ENCODE data around the gene IL4I1. TPM values are rescaled to one million over a fixed set of nuclear protein-coding genes. Genes with fewer than 3 reads are reported as not detected.

Gene IL4I1
- total and polyA plus RNA-seq, 2 of the 8 experiments (the other 6 are each of a cell fraction or from before 2014, with no cell fraction given): 0.41 to 0.76 TPM

DNA sequence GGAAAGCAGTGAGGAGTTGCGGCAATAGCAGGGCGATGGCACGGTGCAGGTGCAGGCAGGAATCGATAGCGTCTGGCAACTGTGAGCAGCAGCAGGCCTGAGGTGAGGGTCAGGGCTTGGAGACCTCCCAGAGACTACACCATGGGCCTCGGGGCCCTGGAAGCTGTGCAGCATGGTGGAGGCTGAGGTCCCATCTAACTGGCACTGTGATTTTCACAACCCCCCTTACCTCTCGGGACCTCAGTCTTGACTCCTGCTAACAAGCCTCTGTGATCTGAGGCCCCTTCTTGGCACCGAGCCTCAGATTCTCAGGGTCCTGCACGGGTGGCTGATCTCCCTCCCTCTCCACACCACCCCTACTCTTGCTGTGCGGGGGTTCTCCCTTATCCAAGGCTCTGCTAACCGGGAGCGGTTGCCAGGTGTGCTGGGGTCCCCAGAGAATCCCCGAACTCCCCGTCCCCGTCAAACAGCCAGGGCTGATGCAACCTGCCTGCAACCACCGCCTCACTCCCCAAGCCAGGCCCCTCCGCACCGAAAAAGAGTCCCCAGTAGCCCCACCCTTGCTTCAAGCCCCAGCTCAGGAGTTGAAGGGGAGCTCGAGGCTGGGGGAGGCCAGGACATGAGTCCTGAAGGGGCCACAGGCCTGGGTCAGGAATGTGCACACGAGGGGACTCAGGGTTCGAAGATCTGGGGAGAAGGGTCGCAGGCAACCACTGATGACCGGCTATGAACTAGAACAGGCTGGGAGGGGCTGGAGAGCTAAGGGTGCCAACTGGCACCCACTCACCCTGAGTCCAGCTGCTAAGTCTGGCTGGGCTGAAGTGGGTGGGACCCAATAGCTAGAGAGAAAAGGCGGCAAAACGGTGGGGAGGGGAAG, 27.6 kb upstream of the IL4I1 start (continued):
- TF ChIP-seq, protein P1, sequence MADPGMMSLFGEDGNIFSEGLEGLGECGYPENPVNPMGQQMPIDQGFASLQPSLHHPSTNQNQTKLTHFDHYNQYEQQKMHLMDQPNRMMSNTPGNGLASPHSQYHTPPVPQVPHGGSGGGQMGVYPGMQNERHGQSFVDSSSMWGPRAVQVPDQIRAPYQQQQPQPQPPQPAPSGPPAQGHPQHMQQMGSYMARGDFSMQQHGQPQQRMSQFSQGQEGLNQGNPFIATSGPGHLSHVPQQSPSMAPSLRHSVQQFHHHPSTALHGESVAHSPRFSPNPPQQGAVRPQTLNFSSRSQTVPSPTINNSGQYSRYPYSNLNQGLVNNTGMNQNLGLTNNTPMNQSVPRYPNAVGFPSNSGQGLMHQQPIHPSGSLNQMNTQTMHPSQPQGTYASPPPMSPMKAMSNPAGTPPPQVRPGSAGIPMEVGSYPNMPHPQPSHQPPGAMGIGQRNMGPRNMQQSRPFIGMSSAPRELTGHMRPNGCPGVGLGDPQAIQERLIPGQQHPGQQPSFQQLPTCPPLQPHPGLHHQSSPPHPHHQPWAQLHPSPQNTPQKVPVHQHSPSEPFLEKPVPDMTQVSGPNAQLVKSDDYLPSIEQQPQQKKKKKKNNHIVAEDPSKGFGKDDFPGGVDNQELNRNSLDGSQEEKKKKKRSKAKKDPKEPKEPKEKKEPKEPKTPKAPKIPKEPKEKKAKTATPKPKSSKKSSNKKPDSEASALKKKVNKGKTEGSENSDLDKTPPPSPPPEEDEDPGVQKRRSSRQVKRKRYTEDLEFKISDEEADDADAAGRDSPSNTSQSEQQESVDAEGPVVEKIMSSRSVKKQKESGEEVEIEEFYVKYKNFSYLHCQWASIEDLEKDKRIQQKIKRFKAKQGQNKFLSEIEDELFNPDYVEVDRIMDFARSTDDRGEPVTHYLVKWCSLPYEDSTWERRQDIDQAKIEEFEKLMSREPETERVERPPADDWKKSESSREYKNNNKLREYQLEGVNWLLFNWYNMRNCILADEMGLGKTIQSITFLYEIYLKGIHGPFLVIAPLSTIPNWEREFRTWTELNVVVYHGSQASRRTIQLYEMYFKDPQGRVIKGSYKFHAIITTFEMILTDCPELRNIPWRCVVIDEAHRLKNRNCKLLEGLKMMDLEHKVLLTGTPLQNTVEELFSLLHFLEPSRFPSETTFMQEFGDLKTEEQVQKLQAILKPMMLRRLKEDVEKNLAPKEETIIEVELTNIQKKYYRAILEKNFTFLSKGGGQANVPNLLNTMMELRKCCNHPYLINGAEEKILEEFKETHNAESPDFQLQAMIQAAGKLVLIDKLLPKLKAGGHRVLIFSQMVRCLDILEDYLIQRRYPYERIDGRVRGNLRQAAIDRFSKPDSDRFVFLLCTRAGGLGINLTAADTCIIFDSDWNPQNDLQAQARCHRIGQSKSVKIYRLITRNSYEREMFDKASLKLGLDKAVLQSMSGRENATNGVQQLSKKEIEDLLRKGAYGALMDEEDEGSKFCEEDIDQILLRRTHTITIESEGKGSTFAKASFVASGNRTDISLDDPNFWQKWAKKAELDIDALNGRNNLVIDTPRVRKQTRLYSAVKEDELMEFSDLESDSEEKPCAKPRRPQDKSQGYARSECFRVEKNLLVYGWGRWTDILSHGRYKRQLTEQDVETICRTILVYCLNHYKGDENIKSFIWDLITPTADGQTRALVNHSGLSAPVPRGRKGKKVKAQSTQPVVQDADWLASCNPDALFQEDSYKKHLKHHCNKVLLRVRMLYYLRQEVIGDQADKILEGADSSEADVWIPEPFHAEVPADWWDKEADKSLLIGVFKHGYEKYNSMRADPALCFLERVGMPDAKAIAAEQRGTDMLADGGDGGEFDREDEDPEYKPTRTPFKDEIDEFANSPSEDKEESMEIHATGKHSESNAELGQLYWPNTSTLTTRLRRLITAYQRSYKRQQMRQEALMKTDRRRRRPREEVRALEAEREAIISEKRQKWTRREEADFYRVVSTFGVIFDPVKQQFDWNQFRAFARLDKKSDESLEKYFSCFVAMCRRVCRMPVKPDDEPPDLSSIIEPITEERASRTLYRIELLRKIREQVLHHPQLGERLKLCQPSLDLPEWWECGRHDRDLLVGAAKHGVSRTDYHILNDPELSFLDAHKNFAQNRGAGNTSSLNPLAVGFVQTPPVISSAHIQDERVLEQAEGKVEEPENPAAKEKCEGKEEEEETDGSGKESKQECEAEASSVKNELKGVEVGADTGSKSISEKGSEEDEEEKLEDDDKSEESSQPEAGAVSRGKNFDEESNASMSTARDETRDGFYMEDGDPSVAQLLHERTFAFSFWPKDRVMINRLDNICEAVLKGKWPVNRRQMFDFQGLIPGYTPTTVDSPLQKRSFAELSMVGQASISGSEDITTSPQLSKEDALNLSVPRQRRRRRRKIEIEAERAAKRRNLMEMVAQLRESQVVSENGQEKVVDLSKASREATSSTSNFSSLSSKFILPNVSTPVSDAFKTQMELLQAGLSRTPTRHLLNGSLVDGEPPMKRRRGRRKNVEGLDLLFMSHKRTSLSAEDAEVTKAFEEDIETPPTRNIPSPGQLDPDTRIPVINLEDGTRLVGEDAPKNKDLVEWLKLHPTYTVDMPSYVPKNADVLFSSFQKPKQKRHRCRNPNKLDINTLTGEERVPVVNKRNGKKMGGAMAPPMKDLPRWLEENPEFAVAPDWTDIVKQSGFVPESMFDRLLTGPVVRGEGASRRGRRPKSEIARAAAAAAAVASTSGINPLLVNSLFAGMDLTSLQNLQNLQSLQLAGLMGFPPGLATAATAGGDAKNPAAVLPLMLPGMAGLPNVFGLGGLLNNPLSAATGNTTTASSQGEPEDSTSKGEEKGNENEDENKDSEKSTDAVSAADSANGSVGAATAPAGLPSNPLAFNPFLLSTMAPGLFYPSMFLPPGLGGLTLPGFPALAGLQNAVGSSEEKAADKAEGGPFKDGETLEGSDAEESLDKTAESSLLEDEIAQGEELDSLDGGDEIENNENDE (IDR thresholded peaks at IDR 0.05; ENCODE audit: insufficient replicate concordance, low read length): no peak
- TF ChIP-seq CEBPB (IDR thresholded peaks at IDR 0.05; ENCODE audit: low read depth, low read length): peak; percentile 75
- peak in 1 of 2 experiments; percentile 32; a peak in 1 of 3 replicates for TF ChIP-seq POLR2A (IDR thresholded peaks at IDR 0.05; ENCODE audit: control extremely low read depth in 1 of 2, low read depth in 2 of 2, low read length in 2 of 2)
- TF ChIP-seq, protein P2, sequence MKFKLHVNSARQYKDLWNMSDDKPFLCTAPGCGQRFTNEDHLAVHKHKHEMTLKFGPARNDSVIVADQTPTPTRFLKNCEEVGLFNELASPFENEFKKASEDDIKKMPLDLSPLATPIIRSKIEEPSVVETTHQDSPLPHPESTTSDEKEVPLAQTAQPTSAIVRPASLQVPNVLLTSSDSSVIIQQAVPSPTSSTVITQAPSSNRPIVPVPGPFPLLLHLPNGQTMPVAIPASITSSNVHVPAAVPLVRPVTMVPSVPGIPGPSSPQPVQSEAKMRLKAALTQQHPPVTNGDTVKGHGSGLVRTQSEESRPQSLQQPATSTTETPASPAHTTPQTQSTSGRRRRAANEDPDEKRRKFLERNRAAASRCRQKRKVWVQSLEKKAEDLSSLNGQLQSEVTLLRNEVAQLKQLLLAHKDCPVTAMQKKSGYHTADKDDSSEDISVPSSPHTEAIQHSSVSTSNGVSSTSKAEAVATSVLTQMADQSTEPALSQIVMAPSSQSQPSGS (IDR thresholded peaks at IDR 0.05; ENCODE audit: low read length): no peak
- TF ChIP-seq BACH1 (IDR thresholded peaks at IDR 0.05; ENCODE audit: low read length): no peak
- no peak for TF ChIP-seq FOSL1 (IDR thresholded peaks at IDR 0.05; ENCODE audit: insufficient read depth, low read depth, low read length)
- no peak for TF ChIP-seq RFX5 (IDR thresholded peaks at IDR 0.05; ENCODE audit: borderline replicate concordance, low read depth, low read length)
- no peak for TF ChIP-seq BCL11A (IDR thresholded peaks at IDR 0.05; ENCODE audit: low read depth in 2 of 2, low read length in 2 of 2)
- no peak for TF ChIP-seq SIRT6 (IDR thresholded peaks at IDR 0.05; ENCODE audit: low read length)

All from H1 (cell line).